Hematopoietic multipotent progenitor cell treated with erythropoietin and hydrocortisone succinate and interleukin-3 and kit ligand, for 8 days (in vitro differentiated cells): ENCODE measurements around the gene VTCN1.

ENCODE experiments used
- DNase-seq: peaks from one replicate; pipeline ENCODE4 v3.0.0-alpha.2; 2015

Gene VTCN1

DNA sequence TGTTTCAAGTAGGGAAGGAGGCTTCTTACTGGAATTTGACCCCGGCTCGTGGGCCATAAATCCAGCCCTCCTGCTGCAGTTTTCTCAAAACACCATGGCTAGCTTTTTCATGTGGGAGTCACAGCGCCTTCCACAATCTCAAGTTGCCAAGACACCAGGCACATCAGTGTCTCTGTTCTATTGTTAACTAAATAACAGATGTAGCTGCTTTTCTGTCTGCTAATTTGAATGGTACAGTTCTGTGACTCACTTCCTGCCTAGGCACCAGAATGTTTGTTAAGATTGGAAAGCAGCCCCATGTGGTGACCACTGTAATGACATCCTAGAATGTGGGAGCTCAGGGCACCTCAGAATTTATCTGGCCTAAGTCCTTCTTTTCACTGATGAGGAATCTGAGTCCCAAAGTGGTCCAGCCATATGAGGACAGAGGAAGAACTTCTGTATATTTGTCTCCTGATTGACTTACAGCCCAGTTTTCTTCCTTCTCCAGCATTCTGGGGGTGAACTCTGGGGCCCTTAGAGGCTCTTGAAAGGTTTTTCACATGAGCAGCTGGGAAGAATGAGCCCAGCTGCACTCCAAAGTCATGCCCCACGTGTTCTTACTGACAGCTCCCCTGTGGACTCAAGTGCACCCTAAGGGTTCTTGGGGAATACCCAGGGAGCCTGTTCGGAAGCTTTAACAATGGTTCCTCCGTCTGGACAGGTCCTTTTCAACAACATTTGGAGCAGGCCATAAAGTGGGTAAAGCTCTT lies 116.7 kb downstream of the VTCN1 start:
- peak; percentile 52 for DNase-seq
